Epithelial cell of umbilical artery (primary cell): ENCODE data around the gene HAX1. TPM values are rescaled to one million over a fixed set of nuclear protein-coding genes. Genes with fewer than 3 reads are reported as not detected.

Experiments used
- total RNA-seq: library from RNA; depleted of rRNA; stranded (reverse); fragments of >200 nt; gene quantifications from 2 replicates; pipeline ENCODE4 v1.2.3, GENCODE V29; 2014

The HAX1 gene
- 124 and 186 TPM in 2 replicates for total RNA-seq

DNA sequence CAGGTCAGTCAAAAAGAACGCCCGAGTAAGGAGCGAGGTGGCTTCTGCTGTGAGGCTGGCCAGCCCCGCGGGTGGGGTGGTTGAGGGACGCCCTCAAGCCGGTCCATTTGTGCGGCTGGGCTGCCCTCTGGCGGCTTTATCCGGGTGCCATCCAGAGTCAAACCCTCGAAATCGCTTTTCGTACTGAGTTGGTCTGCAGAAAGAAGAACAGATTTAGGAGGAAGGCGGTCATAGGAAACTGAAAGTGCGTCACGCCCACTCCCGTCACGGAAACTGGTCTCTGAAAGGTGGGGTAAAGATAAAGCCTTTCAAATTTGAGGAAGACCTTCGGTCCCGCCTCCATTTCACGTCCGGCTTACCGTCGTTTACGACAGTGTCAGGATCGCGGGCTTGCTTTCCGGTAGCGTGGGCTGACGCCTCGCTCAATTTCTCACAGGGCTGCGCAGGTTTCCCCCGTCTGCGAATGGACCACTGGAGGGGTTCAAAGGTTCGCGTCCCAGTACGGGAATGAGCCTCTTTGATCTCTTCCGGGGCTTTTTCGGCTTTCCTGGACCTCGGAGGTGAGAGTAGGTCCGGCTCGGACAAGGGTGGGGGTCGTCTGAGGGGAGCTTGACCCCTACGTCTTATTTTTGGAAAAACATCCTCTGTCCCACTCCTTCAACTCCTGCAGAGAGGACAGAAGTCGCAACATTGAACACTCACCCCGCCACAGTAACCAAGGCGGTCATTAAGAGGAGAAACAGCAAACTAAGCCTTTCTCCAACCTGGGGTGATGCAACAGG, at the start of gene HAX1:
TSS of gene HAX1 (plus strand) at position 413 of the 782 bp plus-strand sequence. CDS start at position 508, 95 bp downstream.

GRCh38 chr1:154320882-154321608, 48.6 kb downstream of the HAX1 start, which contains the start of gene AQP10:
Gene AQP10 (plus strand): TSS chr1:154321093. CDS start chr1:154321156, 63 bp downstream.

GRCh38 chr1:154324669-154325582, 52.5 kb downstream of the HAX1 start, which contains the start of gene ATP8B2:
Gene ATP8B2 (plus strand): TSS chr1:154325525. CDS start chr1:154328142, 2,617 bp downstream.

Other genes starting within 250 kb of the HAX1 start
- under 0.01 TPM in 1 of 2 replicates, not detected in the other for gene NUP210L, start 117.6 kb upstream of the HAX1 start, total RNA-seq
- gene TPM3, start 80.5 kb upstream of the HAX1 start, total RNA-seq, result 794 and 906 TPM in 2 replicates
- not detected in 2 replicates for gene CFAP141, start 66.3 kb upstream of the HAX1 start, total RNA-seq
- 45.5 and 57.3 TPM in 2 replicates for gene UBAP2L, start 51.7 kb upstream of the HAX1 start, total RNA-seq
- gene AQP10, start 48.5 kb downstream of the HAX1 start, total RNA-seq, result under 0.01 TPM in 1 of 2 replicates, not detected in the other
- 67.9 and 95.4 TPM in 2 replicates for gene ATP8B2, start 52.9 kb downstream of the HAX1 start, total RNA-seq
- 0.65 and 4.1 TPM in 2 replicates for gene IL6R, start 132.7 kb downstream of the HAX1 start, total RNA-seq
- 1.5 and 3.2 TPM in 2 replicates for gene TDRD10, start 229.6 kb downstream of the HAX1 start, total RNA-seq
- gene SHE, start 229.8 kb downstream of the HAX1 start, total RNA-seq, result 30.9 and 47.4 TPM in 2 replicates